HepG2 (cell line): Measurements from ENCODE around the gene FAM163A. TPM values are rescaled to one million over a fixed set of nuclear protein-coding genes. Genes with fewer than 3 reads are reported as not detected.

ENCODE experiments used
- ATAC-seq: fragments of 200-7000 bp; cut with Tn5 transposase; 3 replicates; pipeline ENCODE4 v1.9.1; 2020; ENCODE audit warnings: mild to moderate bottlenecking, moderate library complexity
- BruUV-seq: library from RNA; stranded (reverse); fragments of 400-500 nt; replicated peaks from 2 replicates; lab custom pipeline; 2021; lab: Mats Ljungman, UMichigan
- CTCF ChIA-PET: fragments of 300-600 bp; formaldehyde crosslinking; extraction: SDS; loops from one replicate; lab custom pipeline; 2021; ENCODE audit warnings: low total read pairs, inconsistent platforms, low intra/inter-chr PET ratio; lab: Yijun Ruan, JAX
- POLR2A ChIA-PET: fragments of 350-600 bp; sonication (Branson Sonifier 250); formaldehyde crosslinking; loops from one replicate; lab custom pipeline; 2020; ENCODE audit warnings: antibody characterized with exemption, inconsistent platforms; lab: Yijun Ruan, JAX
- DNase-seq: peaks from one replicate; pipeline ENCODE4 v3.0.0-alpha.2; 2015; ENCODE audit warnings: low spot score
- FAIRE-seq: peaks from 3 replicates; lab custom pipeline; 2011; peaks lifted over from hg19 to GRCh38; lab: Jason Lieb, UNC
- H2AFZ ChIP-seq: one replicate; pipeline ENCODE4 v1.6.1; 2011; ENCODE audit warnings: low read length, inconsistent platforms
- H3K27ac ChIP-seq: fragments of 300-600 bp; 3 replicates; pipeline ENCODE4 v1.8.0; 2011; ENCODE audit warnings: mixed run types, mild to moderate bottlenecking, mixed read lengths, low read length, inconsistent platforms; ENCODE audit not compliant: insufficient read depth; ENCODE audit errors: extremely low read length
- H3K27me3 ChIP-seq, 2 experiments: fragments of 200-600 bp in 1 of 2; 2 replicates in 1 of 2; 3 replicates in 1 of 2; pipeline versions ENCODE4 v1.6.0 to v1.8.0; 2011; ENCODE audit warnings: low read length in 2 of 2, mild to moderate bottlenecking in 2 of 2, moderate library complexity in 2 of 2, inconsistent platforms in 1 of 2; ENCODE audit not compliant: insufficient read depth in 2 of 2, control insufficient read depth in 1 of 2
- H3K36me3 ChIP-seq, 2 experiments: fragments of 200-600 bp in 1 of 2; replicated peaks in 1 of 2; 2 replicates in 1 of 2; 3 replicates in 1 of 2; pipeline versions ENCODE4 v1.5.1 to v1.8.0; 2011; ENCODE audit warnings: low read length in 2 of 2, inconsistent platforms in 1 of 2; ENCODE audit not compliant: insufficient read depth in 2 of 2, control insufficient read depth in 1 of 2
- H3K4me1 ChIP-seq: 2 replicates; pipeline ENCODE4 v1.5.1; 2012; ENCODE audit warnings: low read length, inconsistent platforms; ENCODE audit not compliant: insufficient read depth
- H3K4me2 ChIP-seq: 2 replicates; pipeline ENCODE4 v1.6.0; 2011; ENCODE audit warnings: low read depth, low read length, inconsistent platforms
- H3K4me3 ChIP-seq, 3 experiments: fragments of 200-600 bp in 1 of 3; sonication (generic), shearing (Covaris generic) in 1 of 3; replicated peaks in 1 of 3; 2 replicates each; pipeline ENCODE4 v1.5.1; 2011 to 2016; ENCODE audit warnings: low read length in 3 of 3, inconsistent platforms in 2 of 3, low read depth in 2 of 3, mild to moderate bottlenecking in 2 of 3, control low read depth in 1 of 3, mixed read lengths in 1 of 3; ENCODE audit not compliant: insufficient read depth in 1 of 3
- H3K79me2 ChIP-seq: one replicate; pipeline ENCODE4 v1.6.1; 2011; ENCODE audit warnings: low read length, inconsistent platforms; ENCODE audit not compliant: insufficient read depth
- H3K9ac ChIP-seq: 2 replicates; pipeline ENCODE4 v1.6.0; 2011; ENCODE audit warnings: mild to moderate bottlenecking, low read depth, low read length, inconsistent platforms; ENCODE audit not compliant: insufficient read depth
- H3K9me3 ChIP-seq: 2 replicates; pipeline ENCODE4 v1.5.1; 2012; ENCODE audit warnings: mild to moderate bottlenecking, low read length
- H4K20me1 ChIP-seq: 2 replicates; pipeline ENCODE4 v1.6.0; 2011; ENCODE audit warnings: inconsistent platforms, mild to moderate bottlenecking, low read length, moderate library complexity; ENCODE audit not compliant: insufficient read depth
- CEBPZ ChIP-seq: IDR thresholded peaks from 2 replicates; pipeline ENCODE4 v1.6.1; 2012; ENCODE audit warnings: low read length, improper control_type of control experiment
- DNMT1 ChIP-seq: sonication (generic); formaldehyde crosslinking; IDR thresholded peaks from 2 replicates; pipeline ENCODE4 v1.5.1; 2020; ENCODE audit warnings: mild to moderate bottlenecking, missing genetic modification reagents
- FOXP1 ChIP-seq, 2 experiments: fragments of 450-650 bp in 1 of 2; IDR thresholded peaks; 2 replicates each; pipeline ENCODE4 v1.6.1; 2017 to 2018; ENCODE audit warnings: antibody characterized with exemption in 1 of 2
- HOXA3 ChIP-seq: sonication (generic); formaldehyde crosslinking; IDR thresholded peaks from 2 replicates; pipeline ENCODE4 v1.5.0; 2020; ENCODE audit warnings: missing genetic modification reagents
- LBX2 ChIP-seq: sonication (generic); formaldehyde crosslinking; IDR thresholded peaks from 2 replicates; pipeline ENCODE4 v1.5.0; 2020; ENCODE audit warnings: missing genetic modification reagents, mild to moderate bottlenecking, borderline replicate concordance
- PRPF4 ChIP-seq: fragments of 200-400 bp; formaldehyde crosslinking; IDR thresholded peaks from 2 replicates; pipeline ENCODE4 v1.6.1; 2016; ENCODE audit warnings: low read length, low read depth; ENCODE audit not compliant: poor library complexity, severe bottlenecking
- SOX5 ChIP-seq: IDR thresholded peaks from 2 replicates; pipeline ENCODE4 v1.6.1; 2016; ENCODE audit warnings: borderline replicate concordance
- THAP7 ChIP-seq: sonication (generic); formaldehyde crosslinking; IDR thresholded peaks from 2 replicates; pipeline ENCODE4 v1.8.1; 2023; ENCODE audit warnings: mild to moderate bottlenecking, missing genetic modification reagents
- TRAFD1 ChIP-seq: sonication (generic); formaldehyde crosslinking; IDR thresholded peaks from 2 replicates; pipeline ENCODE4 v1.5.1; 2020; ENCODE audit warnings: missing genetic modification reagents, mild to moderate bottlenecking, borderline replicate concordance
- ZNF503 ChIP-seq: sonication (generic); formaldehyde crosslinking; IDR thresholded peaks from 2 replicates; pipeline ENCODE4 v1.4.0; 2020; ENCODE audit warnings: missing genetic modification reagents
- ZNF7 ChIP-seq: IDR thresholded peaks from 2 replicates; pipeline ENCODE4 v1.6.1; 2016; ENCODE audit warnings: missing biosample characterization, missing genetic modification reagents
- ZNF891 ChIP-seq: sonication (generic); formaldehyde crosslinking; IDR thresholded peaks from 2 replicates; pipeline ENCODE4 v1.5.0; 2020; ENCODE audit warnings: mild to moderate bottlenecking, missing genetic modification reagents
- WGBS: methylation state at CpG from one replicate; pipeline ENCODE4 v1.1.6; 2017; ENCODE audit warnings: low lambda C conversion rate; 5-methylcytosine and 5-hydroxymethylcytosine counted together
- in situ Hi-C: cut with HindIII; loops from 2 replicates; pipeline ENCODE4 v1.10.0; 2017; ENCODE audit warnings: low pct_unique_long_range_greater_than_20kb; ENCODE audit not compliant: extremely low pct_ligation_motif_present
- intact Hi-C: fragments of 100-400 bp; cut with micrococcal nuclease; formaldehyde crosslinking; loops from one replicate; pipeline ENCODE4 v1.10.0; 2022; ENCODE audit not compliant: unreplicated experiment
- polyA plus RNA-seq, 8 experiments: library from polyadenylated mRNA; depleted of rRNA in 3 of 8; stranded (reverse) in 7 of 8; unstranded in 1 of 8; fragments of >200 nt; fragmentation: Illumina TruSeq in 4 of 8; extraction: Trizol in 4 of 8; gene quantifications; 2 replicates each; pipeline versions ENCODE4 v1.2.1 to v1.2.3, GENCODE V29; 2011 to 2016; ENCODE audit warnings: low read depth in 4 of 8, missing spikeins in 1 of 8, mixed read lengths in 1 of 8; ENCODE audit not compliant: insufficient read depth in 1 of 8
- total RNA-seq, 5 experiments: library from RNA; depleted of rRNA; stranded (reverse); fragments of >200 nt; fragmentation: Illumina TruSeq; extraction: Trizol; gene quantifications; 2 replicates each; pipeline ENCODE4 v1.2.3, GENCODE V29; 2016; ENCODE audit warnings: low read depth in 1 of 5

The FAM163A gene
- total and polyA plus RNA-seq, 2 of the 13 experiments (the other 11 are each of a cell fraction or from before 2014, with no cell fraction given): not detected

GRCh38 chr1:179767177-179767581 is 24.1 kb downstream of the FAM163A start:
- H3K27me3 ChIP-seq: peaks cover 0 to 5% of the 10 kb centered on the region in 2 experiments; a peak in 2 of 5 replicates
- H4K20me1 ChIP-seq: no peaks in the 10 kb centered on the region
- ATAC-seq: no peak
- H3K4me1 ChIP-seq: no peaks in the 10 kb centered on the region
- H3K27ac ChIP-seq: no peak overlapping the region
- ChIA-PET POLR2A (no interaction called here), CTCF (no interaction called here)
- no peak for FAIRE-seq
- H3K9me3 ChIP-seq: no peaks in the 10 kb centered on the region
- no peak overlapping the region for H3K4me2 ChIP-seq
- no peaks in the 10 kb centered on the region for H3K79me2 ChIP-seq
- no TSS peak for BruUV-seq
- H3K9ac ChIP-seq: no peak overlapping the region
- in situ Hi-C loops (no loop called here), intact Hi-C loops (no loop called here)
- no peak for DNase-seq
- H3K36me3 ChIP-seq: no peaks in the 10 kb centered on the region
- 48% methylated on average over 2 of the region's 5 CpGs for WGBS
- no peak overlapping the region for H2AFZ ChIP-seq
- no peak overlapping the region for H3K4me3 ChIP-seq
- no peak for TF ChIP-seq TRAFD1 (CRISPR knock-in tag)
- TF ChIP-seq CEBPZ: no peak
- no peak for TF ChIP-seq DNMT1
- TF ChIP-seq ZNF891 (CRISPR knock-in tag): no peak
- no peak for TF ChIP-seq ZNF503 (CRISPR knock-in tag)
- TF ChIP-seq PRPF4: no peak
- TF ChIP-seq LBX2 (CRISPR knock-in tag): no peak
- TF ChIP-seq HOXA3 (CRISPR knock-in tag): no peak
- no peak for TF ChIP-seq FOXP1 (IDR thresholded peaks at IDR 0.05)
- TF ChIP-seq FOXP1 (CRISPR knock-in tag; IDR thresholded peaks at IDR 0.05): no peak
- TF ChIP-seq ZNF7 (CRISPR knock-in tag): no peak
- no peak for TF ChIP-seq THAP7 (CRISPR knock-in tag)
- no peak for TF ChIP-seq SOX5 (CRISPR knock-in tag)
